Type B pancreatic cell (in vitro differentiated cells): Measurements from ENCODE around the gene NBEA. TPM values are rescaled to one million over a fixed set of nuclear protein-coding genes. Genes with fewer than 3 reads are reported as not detected.
"Not testable (repeated sequence)": the region's sequence is repeated elsewhere in the genome, so short reads cannot be mapped to it uniquely, and the experiment has no call there.

ENCODE experiments used
- DNase-seq: peaks from one replicate; pipeline ENCODE4 v3.0.0; 2021; ENCODE audit warnings: mixed read lengths; ENCODE audit not compliant: unreplicated experiment; ENCODE audit errors: extremely low spot score
- H3K27ac Mint-ChIP-seq: 2 replicates; pipeline ENCODE4 v1.8.0; 2021; ENCODE audit warnings: mild to moderate bottlenecking, mixed read lengths
- H3K27me3 Mint-ChIP-seq: 2 replicates; pipeline ENCODE4 v1.8.0; 2021; ENCODE audit warnings: mixed read lengths
- H3K36me3 Mint-ChIP-seq: 2 replicates; pipeline ENCODE4 v1.8.0; 2021; ENCODE audit warnings: mixed read lengths
- H3K4me1 Mint-ChIP-seq: one replicate; pipeline ENCODE4 v1.8.0; 2021; ENCODE audit warnings: mixed read lengths; ENCODE audit not compliant: unreplicated experiment
- H3K4me3 Mint-ChIP-seq: 2 replicates; pipeline ENCODE4 v1.8.0; 2021; ENCODE audit warnings: mild to moderate bottlenecking, mixed read lengths
- H3K9me3 Mint-ChIP-seq: 2 replicates; pipeline ENCODE4 v1.8.0; 2021; ENCODE audit warnings: mixed read lengths
- total RNA-seq: library from RNA; stranded (reverse); gene quantifications from 2 replicates; pipeline ENCODE4 v1.2.1, GENCODE V29; 2021; ENCODE audit warnings: low replicate concordance
- TF ChIP-seq, protein P1 (sequence below): fragments of 200-600 bp; sonication (generic); conservative IDR thresholded peaks from 2 replicates; pipeline ENCODE4 v1.5.0; 2021; ENCODE audit warnings: antibody characterized with exemption, mild to moderate bottlenecking

NBEA gene
- total RNA-seq, 1 donor from 2014 or later = 20.8 TPM

DNA sequence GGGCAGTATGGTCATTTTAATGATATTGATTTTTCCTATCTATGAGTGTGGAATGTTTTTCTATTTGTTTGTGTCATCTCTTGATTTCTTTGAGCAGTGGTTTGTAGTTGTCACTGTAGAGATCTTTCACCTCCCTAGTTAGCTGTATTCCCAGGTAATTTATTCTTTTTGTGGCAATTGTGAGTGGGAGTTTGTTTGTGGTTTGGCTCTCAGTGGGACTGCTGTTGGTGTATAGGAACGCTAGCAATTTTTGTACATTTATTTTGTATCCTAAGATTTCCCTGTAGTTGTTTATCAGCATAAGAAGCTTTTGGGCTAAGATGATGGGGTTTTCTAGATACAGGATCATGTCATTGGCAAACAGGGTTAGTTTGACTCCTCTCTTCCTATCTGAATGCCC is 28.9 kb downstream of the NBEA start:
- H3K27ac Mint-ChIP-seq = no peak overlapping the region
- H3K4me1 Mint-ChIP-seq = no peaks in the 10 kb centered on the region
- peaks cover 12% of the 10 kb centered on the region for H3K36me3 Mint-ChIP-seq
- H3K27me3 Mint-ChIP-seq = no peaks in the 10 kb centered on the region
- TF ChIP-seq, protein P1, sequence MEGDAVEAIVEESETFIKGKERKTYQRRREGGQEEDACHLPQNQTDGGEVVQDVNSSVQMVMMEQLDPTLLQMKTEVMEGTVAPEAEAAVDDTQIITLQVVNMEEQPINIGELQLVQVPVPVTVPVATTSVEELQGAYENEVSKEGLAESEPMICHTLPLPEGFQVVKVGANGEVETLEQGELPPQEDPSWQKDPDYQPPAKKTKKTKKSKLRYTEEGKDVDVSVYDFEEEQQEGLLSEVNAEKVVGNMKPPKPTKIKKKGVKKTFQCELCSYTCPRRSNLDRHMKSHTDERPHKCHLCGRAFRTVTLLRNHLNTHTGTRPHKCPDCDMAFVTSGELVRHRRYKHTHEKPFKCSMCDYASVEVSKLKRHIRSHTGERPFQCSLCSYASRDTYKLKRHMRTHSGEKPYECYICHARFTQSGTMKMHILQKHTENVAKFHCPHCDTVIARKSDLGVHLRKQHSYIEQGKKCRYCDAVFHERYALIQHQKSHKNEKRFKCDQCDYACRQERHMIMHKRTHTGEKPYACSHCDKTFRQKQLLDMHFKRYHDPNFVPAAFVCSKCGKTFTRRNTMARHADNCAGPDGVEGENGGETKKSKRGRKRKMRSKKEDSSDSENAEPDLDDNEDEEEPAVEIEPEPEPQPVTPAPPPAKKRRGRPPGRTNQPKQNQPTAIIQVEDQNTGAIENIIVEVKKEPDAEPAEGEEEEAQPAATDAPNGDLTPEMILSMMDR = no peak
- peaks cover 4% of the 10 kb centered on the region for H3K9me3 Mint-ChIP-seq
- DNase-seq = no peak
- no peak overlapping the region for H3K4me3 Mint-ChIP-seq

DNA sequence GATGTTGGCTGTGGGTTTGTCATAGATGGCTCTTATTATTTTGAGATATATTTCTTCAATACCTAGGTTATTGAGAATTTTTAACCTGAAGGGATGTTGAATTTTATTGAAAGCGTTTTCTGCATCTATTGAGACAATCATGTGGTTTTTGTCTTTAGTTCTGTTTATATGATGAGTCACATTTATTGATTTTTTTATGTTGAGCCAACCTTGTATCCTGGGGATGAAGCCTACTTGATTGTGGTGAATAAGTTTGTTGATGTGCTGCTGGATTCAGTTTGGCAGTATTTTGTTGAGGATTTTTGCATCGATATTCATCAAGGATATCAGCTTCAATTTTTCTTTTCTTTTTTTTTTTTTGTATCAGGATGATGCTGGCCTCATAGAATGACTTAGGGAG is 29.4 kb downstream of the NBEA start:
- TF ChIP-seq, protein P1 = no peak
- no peaks in the 10 kb centered on the region for H3K4me1 Mint-ChIP-seq
- no peaks in the 10 kb centered on the region for H3K27me3 Mint-ChIP-seq
- peaks cover 4% of the 10 kb centered on the region for H3K9me3 Mint-ChIP-seq
- H3K4me3 Mint-ChIP-seq = no peak overlapping the region
- H3K27ac Mint-ChIP-seq = no peak overlapping the region
- H3K36me3 Mint-ChIP-seq = peaks cover 14% of the 10 kb centered on the region
- DNase-seq = no peak

DNA sequence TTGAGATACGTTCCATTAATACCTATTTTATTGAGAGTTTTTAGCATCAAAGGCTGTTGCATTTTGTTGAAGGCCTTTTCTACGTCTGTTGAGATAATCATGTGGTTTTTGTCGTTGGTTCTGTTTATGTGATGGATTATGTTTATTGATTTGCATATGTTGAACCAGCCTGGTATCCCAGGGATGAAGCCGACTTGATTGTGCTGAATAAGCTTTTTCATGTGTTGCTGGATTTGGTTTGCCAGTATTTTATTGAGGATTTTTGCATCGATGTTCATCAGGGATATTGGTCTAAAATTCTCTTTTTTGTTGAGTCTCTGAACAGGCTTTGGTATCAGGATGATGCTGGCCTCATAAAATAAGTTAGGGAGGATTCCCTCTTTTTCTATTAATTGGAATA is 43.1 kb downstream of the NBEA start:
- H3K27ac Mint-ChIP-seq, H3K4me1 Mint-ChIP-seq, H3K4me3 Mint-ChIP-seq, H3K36me3 Mint-ChIP-seq, DNase-seq, H3K27me3 Mint-ChIP-seq: not testable (repeated sequence)
- H3K9me3 Mint-ChIP-seq = peaks cover 13% of the 10 kb centered on the region

- Mint-ChIP-seq H3K4me1 (no peaks in the 10 kb centered on the region), H3K4me3 (no peak overlapping the region), H3K9me3 (peaks cover 28% of the 10 kb centered on the region), H3K36me3 (peaks cover 13% of the 10 kb centered on the region), H3K27me3 (no peaks in the 10 kb centered on the region), H3K27ac (no peak overlapping the region)
- TF ChIP-seq, protein P1 = no peak
- DNase-seq = no peak
Measured at GRCh38 chr13:34988330-34988791, 46.3 kb downstream of the NBEA start.

DNA sequence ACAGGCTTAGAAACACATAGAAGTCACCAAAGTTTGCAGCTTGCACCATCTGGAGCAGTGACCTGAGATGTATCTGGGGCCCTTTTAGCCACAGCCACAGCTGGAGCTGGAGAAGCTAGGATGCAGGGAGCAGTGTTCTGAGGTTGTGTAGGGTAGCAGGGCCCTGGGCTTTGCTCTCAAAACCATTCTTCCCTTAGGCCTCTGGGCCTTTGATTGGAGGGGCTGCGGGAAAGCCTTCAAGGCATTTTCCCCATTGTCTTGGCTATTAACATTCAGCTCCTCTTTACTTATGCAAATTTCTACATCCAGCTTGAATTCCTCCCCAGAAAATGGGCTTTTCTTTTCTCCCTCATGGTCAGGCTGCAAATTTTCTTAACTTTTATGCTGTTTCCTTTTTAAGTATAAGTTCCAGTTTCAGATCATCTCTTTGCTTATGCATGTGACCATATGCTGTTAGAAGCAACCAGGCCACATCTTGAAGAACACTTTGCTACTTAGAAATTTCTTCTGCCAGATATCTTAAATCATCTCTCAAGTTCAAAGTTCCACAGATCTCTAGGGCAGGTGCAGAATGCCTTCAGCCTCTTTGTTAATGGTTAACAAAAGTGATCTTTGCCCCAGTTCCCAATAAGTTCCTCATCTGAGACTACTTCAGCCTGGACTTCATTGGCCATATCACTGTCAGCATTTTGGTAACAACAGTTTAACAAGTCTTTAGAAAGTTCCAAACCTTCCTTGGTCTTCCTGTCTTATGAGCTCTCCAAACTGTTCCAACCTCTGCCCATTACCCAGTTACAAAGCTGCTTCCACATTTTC is 48.5 kb downstream of the NBEA start:
- peaks cover 28% of the 10 kb centered on the region for H3K9me3 Mint-ChIP-seq
- no peak overlapping the region for H3K4me3 Mint-ChIP-seq
- no peak overlapping the region for H3K27ac Mint-ChIP-seq

GRCh38 chr13:34993470-34993869 is 51.4 kb downstream of the NBEA start:
- peaks cover 16% of the 10 kb centered on the region for H3K9me3 Mint-ChIP-seq
- TF ChIP-seq, protein P1 = no peak
- peaks cover 19% of the 10 kb centered on the region for H3K36me3 Mint-ChIP-seq
- H3K4me3 Mint-ChIP-seq = no peak overlapping the region
- H3K27me3 Mint-ChIP-seq = no peaks in the 10 kb centered on the region
- no peaks in the 10 kb centered on the region for H3K4me1 Mint-ChIP-seq
- no peak for DNase-seq
- no peak overlapping the region for H3K27ac Mint-ChIP-seq

More for the DNA sequence above, 48.5 kb downstream of the NBEA start:
- H3K27me3 Mint-ChIP-seq = no peaks in the 10 kb centered on the region
- peaks cover 13% of the 10 kb centered on the region for H3K36me3 Mint-ChIP-seq
- no peak for DNase-seq
- TF ChIP-seq, protein P1 = no peak
- no peaks in the 10 kb centered on the region for H3K4me1 Mint-ChIP-seq

GRCh38 chr13:35003734-35004133 is 61.7 kb downstream of the NBEA start:
- H3K27me3 Mint-ChIP-seq, DNase-seq, H3K27ac Mint-ChIP-seq, H3K36me3 Mint-ChIP-seq, H3K4me3 Mint-ChIP-seq, H3K9me3 Mint-ChIP-seq, H3K4me1 Mint-ChIP-seq: not testable (repeated sequence)
